ENCODE data around the gene RNF150.

RNF150 gene

GRCh38 chr4:141102367-141102766 lies 30.9 kb downstream of the RNF150 start:
- H3K27me3 ChIP-seq = no peaks in the 10 kb centered on the region
- TF ChIP-seq, protein P1, sequence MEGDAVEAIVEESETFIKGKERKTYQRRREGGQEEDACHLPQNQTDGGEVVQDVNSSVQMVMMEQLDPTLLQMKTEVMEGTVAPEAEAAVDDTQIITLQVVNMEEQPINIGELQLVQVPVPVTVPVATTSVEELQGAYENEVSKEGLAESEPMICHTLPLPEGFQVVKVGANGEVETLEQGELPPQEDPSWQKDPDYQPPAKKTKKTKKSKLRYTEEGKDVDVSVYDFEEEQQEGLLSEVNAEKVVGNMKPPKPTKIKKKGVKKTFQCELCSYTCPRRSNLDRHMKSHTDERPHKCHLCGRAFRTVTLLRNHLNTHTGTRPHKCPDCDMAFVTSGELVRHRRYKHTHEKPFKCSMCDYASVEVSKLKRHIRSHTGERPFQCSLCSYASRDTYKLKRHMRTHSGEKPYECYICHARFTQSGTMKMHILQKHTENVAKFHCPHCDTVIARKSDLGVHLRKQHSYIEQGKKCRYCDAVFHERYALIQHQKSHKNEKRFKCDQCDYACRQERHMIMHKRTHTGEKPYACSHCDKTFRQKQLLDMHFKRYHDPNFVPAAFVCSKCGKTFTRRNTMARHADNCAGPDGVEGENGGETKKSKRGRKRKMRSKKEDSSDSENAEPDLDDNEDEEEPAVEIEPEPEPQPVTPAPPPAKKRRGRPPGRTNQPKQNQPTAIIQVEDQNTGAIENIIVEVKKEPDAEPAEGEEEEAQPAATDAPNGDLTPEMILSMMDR (IDR thresholded peaks at IDR 0.05) = no peak
- no peaks in the 10 kb centered on the region for H3K36me3 ChIP-seq
- H3K4me3 ChIP-seq (ENCODE audit: low read depth in 1 of 2, low read length in 1 of 2) = no peak overlapping the region
- no peaks in the 10 kb centered on the region for H3K4me1 ChIP-seq (ENCODE audit: control insufficient read depth in 1 of 2, insufficient read depth in 1 of 2, low read depth in 1 of 2, low read length in 1 of 2)
- H3K9me3 ChIP-seq = no peaks in the 10 kb centered on the region
- H3K27ac ChIP-seq = no peak overlapping the region

- no peaks in the 10 kb centered on the region for H3K36me3 ChIP-seq
- TF ChIP-seq, protein P1 (IDR thresholded peaks at IDR 0.05) = no peak
- no peak overlapping the region for H3K4me3 ChIP-seq (ENCODE audit: low read depth in 1 of 2, low read length in 1 of 2)
- no peak overlapping the region for H3K27ac ChIP-seq
- no peaks in the 10 kb centered on the region for H3K27me3 ChIP-seq
- H3K4me1 ChIP-seq (ENCODE audit: control insufficient read depth in 1 of 2, insufficient read depth in 1 of 2, low read depth in 1 of 2, low read length in 1 of 2) = no peaks in the 10 kb centered on the region
- no peaks in the 10 kb centered on the region for H3K9me3 ChIP-seq
These were observed 31.8 kb downstream of the RNF150 start for GRCh38 chr4:141101511-141101910.

- Histone ChIP-seq H3K4me1 (ENCODE audit: control insufficient read depth in 1 of 2, insufficient read depth in 1 of 2, low read depth in 1 of 2, low read length in 1 of 2) (no peaks in the 10 kb centered on the region), H3K27me3 (no peaks in the 10 kb centered on the region), H3K36me3 (no peaks in the 10 kb centered on the region), H3K4me3 (ENCODE audit: low read depth in 1 of 2, low read length in 1 of 2) (no peak overlapping the region), H3K27ac (no peak overlapping the region), H3K9me3 (no peaks in the 10 kb centered on the region)
- TF ChIP-seq, protein P1 (IDR thresholded peaks at IDR 0.05) = no peak
These were observed 33.9 kb downstream of the RNF150 start for GRCh38 chr4:141099326-141099725.

GRCh38 chr4:141098163-141098562 lies 35.1 kb downstream of the RNF150 start:
- Histone ChIP-seq H3K36me3 (no peaks in the 10 kb centered on the region), H3K9me3 (no peaks in the 10 kb centered on the region), H3K4me3 (ENCODE audit: low read depth in 1 of 2, low read length in 1 of 2) (no peak overlapping the region), H3K4me1 (ENCODE audit: control insufficient read depth in 1 of 2, insufficient read depth in 1 of 2, low read depth in 1 of 2, low read length in 1 of 2) (no peaks in the 10 kb centered on the region), H3K27ac (no peak overlapping the region), H3K27me3 (no peaks in the 10 kb centered on the region)
- TF ChIP-seq, protein P1 (IDR thresholded peaks at IDR 0.05) = no peak

GRCh38 chr4:141090473-141090872 lies 42.8 kb downstream of the RNF150 start:
- H3K9me3 ChIP-seq = no peaks in the 10 kb centered on the region
- no peaks in the 10 kb centered on the region for H3K4me1 ChIP-seq (ENCODE audit: control insufficient read depth in 1 of 2, insufficient read depth in 1 of 2, low read depth in 1 of 2, low read length in 1 of 2)
- H3K27me3 ChIP-seq = no peaks in the 10 kb centered on the region
- no peaks in the 10 kb centered on the region for H3K36me3 ChIP-seq
- no peak overlapping the region for H3K4me3 ChIP-seq (ENCODE audit: low read depth in 1 of 2, low read length in 1 of 2)
- TF ChIP-seq, protein P1 (IDR thresholded peaks at IDR 0.05) = no peak
- H3K27ac ChIP-seq = no peak overlapping the region

DNA sequence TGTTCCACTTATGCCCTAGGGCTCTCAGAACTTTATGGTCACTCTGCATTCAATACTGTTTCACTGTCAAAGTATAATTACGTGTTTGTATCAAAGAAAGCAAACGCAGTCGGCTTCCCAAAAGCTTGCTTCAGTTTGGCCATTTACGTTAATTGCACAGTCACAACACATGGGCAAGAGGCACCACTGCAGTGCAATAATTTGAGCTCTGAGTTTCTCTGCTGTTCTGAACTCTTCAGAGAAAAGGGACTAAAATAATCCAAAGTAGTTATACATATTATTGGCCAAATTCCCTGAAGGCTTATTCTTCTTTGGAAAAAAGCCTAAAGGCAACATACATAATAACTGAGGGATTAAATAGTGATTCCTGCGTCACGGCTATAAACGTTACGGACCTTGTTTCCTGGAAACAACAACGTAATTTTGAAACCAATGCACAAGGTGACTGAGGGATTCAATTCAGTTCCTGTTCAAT lies 51.3 kb downstream of the RNF150 start:
- no peak overlapping the region for H3K4me3 ChIP-seq (ENCODE audit: low read depth in 1 of 2, low read length in 1 of 2)
- H3K9me3 ChIP-seq = no peaks in the 10 kb centered on the region
- no peaks in the 10 kb centered on the region for H3K27me3 ChIP-seq
- no peaks in the 10 kb centered on the region for H3K36me3 ChIP-seq
- TF ChIP-seq, protein P1 (IDR thresholded peaks at IDR 0.05) = no peak
- no peaks in the 10 kb centered on the region for H3K4me1 ChIP-seq (ENCODE audit: control insufficient read depth in 1 of 2, insufficient read depth in 1 of 2, low read depth in 1 of 2, low read length in 1 of 2)
- no peak overlapping the region for H3K27ac ChIP-seq
